GM12801 (cell line): ENCODE results near the gene PNMA5.

Source experiments
- TF ChIP-seq, protein P1 (sequence below): IDR thresholded peaks from one replicate; pipeline ENCODE4 v1.5.1; 2011; ENCODE audit warnings: control low read depth; ENCODE audit not compliant: insufficient read length; ENCODE audit errors: extremely low read depth

Gene PNMA5

DNA sequence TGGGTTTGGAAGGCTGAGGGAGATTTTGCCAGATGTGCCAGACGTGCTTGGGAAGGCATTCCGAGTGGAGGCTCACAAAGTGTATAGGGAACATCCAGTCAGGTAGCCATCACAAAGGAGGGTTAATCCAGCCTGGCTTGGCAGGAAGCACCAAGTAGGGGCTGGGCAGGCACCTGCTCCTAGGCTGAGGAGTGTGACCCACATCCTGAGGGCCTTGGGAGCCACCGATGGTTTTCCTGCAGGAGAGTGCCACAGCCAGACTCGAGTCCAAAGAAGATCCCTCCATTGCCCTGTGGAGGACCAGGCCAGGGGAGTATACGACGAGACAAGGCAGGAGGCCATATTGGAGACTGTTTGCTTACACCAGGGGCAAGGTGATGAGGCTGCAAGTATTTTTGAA is 47.2 kb downstream of the PNMA5 start:
- TF ChIP-seq, protein P1, sequence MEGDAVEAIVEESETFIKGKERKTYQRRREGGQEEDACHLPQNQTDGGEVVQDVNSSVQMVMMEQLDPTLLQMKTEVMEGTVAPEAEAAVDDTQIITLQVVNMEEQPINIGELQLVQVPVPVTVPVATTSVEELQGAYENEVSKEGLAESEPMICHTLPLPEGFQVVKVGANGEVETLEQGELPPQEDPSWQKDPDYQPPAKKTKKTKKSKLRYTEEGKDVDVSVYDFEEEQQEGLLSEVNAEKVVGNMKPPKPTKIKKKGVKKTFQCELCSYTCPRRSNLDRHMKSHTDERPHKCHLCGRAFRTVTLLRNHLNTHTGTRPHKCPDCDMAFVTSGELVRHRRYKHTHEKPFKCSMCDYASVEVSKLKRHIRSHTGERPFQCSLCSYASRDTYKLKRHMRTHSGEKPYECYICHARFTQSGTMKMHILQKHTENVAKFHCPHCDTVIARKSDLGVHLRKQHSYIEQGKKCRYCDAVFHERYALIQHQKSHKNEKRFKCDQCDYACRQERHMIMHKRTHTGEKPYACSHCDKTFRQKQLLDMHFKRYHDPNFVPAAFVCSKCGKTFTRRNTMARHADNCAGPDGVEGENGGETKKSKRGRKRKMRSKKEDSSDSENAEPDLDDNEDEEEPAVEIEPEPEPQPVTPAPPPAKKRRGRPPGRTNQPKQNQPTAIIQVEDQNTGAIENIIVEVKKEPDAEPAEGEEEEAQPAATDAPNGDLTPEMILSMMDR: no peak

DNA sequence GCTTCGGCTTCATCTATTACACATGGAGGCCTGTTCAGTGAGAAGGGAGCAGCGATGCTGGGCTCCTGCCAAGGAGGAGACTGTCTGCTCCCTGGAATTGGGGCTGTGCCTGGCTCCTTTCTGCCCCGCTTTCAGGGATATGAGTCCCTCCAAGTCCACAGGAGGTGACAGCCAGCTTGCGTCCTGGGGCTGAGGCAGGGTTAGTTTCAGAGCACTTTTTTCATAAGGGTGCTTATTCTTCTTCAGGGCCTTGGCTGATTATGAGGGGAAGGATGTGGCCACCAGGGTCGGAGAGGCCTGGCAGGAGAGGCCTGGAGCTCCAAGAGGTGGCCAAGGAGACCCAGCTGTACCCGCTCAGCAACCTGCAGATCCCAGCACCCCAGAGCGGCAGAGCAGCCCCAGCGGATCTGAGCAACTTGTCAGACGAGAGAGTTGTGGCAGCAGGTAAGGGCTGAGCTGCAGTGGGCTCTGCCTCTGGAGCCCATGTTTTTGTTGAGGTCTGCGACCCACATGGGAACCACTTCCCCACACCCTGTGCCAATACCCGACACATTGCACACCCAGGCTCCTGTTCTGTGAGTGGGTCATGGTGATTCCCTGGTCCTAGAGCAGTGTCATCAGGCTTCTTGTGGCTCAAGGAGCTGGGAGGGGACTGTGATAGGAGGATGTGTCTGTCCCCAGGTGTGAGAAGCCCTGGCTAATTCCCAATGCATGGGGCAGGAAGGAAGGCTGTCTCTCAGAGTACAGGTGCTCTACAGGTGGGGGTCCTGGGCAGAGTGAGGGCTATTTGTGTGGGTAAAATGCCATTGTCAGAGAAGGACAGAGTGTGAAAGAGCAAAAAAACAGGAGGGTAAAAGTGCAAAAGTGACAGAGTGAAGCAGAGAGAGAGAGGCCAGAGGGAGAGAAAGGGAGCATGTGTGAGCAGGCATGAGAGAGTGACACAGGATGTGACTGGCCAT is 48.6 kb downstream of the PNMA5 start:
- TF ChIP-seq, protein P1: no peak

DNA sequence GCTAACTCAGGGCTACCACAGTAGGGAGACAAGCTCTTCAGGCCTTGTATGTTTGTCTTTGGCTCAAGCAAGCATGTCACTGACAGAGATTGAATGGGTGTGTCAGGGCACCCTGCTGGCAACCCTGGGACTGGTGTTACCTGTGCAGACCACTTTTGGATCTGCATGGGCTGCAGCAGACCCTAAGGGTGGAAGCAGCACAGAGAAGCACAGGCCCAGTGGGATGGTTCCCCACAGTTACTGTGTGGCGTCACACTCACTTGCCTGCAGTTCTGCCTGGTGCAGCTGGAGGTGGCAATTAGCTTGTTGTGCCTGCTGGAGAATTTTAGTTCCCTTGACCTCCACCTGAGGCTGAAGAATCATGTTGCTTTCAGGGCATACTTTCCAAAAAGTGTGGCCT is 50.1 kb downstream of the PNMA5 start:
- TF ChIP-seq, protein P1: no peak

DNA sequence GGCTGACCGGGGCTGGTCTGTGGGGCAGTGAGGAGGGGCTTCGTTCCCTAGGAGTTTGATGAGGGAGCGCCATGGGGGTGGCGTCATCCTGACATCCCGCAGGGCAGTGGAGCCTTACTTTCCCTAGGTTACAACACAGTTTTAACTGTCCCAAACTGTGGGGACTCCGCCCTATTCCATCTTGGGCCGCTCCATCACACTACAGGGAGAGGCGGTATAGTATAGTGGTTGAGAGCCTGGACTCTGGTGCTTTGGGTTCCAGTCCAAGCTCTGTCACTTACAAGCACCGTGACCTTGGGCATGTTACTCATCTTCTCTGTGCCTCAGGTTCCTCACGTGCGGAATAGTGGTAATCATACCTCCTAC is 51.9 kb downstream of the PNMA5 start:
- TF ChIP-seq, protein P1: no peak

DNA sequence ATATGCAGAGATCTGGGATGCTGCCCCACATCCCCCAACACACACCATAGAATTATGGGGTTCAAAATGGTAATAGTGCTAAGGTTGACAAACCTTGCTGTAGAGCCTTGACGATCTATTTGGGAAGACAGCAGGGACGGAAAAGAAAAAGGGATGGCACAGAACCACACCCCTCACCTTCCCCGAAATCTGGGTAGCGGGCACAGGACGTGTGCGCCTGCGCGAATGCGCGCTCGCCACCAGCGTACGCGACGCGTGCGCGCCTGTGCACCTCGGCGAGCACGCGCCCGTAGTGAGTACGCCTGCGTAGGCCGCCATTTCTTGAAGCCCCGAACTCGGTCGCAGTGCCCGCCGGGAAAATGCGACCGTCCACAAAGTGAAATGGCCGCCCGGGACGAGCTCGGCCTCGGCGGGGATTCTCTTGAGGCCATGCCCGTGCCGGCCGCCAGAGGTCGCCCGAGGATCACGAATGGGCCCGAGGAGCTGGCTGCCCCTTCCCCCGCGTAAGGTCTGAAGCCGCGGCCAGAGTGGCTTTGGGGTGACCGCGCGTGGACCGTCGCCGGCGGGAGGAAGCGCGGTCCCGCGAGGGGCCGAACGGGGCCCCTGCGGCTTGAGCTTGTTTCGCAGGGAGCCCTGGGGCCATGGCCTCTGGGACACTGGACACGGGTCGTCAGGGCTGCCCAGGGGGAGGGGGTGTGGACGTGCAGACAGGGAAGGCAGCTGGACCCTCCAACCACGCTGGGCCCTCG is 52.4 kb downstream of the PNMA5 start:
- TF ChIP-seq, protein P1: no peak
